GM12865 (cell line): Measurements from ENCODE around the gene LIME1.

Source experiments
- DNase-seq: peaks from one replicate; pipeline ENCODE4 v3.0.0; 2010; ENCODE audit warnings: low read depth
- H3K4me3 ChIP-seq: 2 replicates; pipeline ENCODE4 v1.5.1; 2011; ENCODE audit warnings: mild to moderate bottlenecking, low read depth, low read length, control low read depth
- TF ChIP-seq, protein P1 (sequence below): IDR thresholded peaks from 2 replicates; pipeline ENCODE4 v1.5.1; 2011; ENCODE audit warnings: low read length, control low read depth, low read depth, inconsistent platforms; ENCODE audit not compliant: insufficient read depth; ENCODE audit errors: missing control alignments

LIME1 gene

DNA sequence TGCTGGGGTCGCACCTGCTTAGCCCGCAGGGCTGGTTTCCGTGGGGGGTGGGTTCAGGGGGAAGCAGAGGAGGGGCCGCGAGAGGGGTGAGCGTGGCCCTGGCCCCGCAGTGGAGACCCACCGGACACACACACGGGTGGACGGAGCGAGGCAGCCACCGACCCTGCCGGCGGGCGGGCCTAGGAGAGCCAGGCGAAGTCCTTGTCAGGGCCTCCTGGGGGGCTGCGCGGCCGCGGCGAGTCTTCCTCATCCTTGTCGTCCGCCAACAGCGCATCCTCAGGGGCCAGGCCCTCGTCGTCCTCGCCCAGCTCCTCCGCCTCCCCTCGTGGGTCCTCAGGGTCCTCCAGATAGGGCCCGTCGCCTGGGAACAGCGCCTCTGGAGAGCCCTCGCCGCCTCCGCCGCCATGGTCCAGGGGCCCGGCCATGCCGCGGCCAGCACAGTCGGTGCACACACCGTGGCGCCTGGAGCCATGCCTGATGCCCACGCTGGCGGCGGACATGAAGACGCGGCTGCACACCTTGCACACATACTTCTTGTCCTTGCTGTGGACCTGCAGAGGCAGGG is 10.4 kb downstream of the LIME1 start:
- H3K4me3 ChIP-seq = no peak overlapping the region
- no peak for DNase-seq
- TF ChIP-seq, protein P1, sequence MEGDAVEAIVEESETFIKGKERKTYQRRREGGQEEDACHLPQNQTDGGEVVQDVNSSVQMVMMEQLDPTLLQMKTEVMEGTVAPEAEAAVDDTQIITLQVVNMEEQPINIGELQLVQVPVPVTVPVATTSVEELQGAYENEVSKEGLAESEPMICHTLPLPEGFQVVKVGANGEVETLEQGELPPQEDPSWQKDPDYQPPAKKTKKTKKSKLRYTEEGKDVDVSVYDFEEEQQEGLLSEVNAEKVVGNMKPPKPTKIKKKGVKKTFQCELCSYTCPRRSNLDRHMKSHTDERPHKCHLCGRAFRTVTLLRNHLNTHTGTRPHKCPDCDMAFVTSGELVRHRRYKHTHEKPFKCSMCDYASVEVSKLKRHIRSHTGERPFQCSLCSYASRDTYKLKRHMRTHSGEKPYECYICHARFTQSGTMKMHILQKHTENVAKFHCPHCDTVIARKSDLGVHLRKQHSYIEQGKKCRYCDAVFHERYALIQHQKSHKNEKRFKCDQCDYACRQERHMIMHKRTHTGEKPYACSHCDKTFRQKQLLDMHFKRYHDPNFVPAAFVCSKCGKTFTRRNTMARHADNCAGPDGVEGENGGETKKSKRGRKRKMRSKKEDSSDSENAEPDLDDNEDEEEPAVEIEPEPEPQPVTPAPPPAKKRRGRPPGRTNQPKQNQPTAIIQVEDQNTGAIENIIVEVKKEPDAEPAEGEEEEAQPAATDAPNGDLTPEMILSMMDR = no peak

DNA sequence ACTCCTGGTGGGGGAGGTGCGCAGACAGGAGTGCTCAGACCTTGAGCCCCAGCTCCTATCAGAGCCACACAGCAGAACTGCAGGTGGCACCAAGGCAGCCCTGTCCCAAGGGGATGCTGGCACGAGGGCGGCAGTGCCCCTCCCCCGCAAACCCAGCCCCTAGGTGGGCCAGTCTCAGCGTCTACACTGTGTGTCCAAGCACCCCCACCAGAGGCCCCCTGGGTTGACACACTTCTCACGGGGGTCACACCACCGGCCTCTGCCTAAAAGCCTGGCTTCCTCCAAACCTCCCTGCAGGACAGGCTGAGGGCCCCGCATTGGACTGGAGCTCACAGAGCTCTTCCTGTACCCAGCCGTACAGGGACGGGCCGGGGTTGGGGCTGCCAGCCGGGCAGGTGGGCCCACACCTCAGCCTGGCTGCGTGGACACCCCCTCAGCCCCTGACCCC is 11.2 kb downstream of the LIME1 start:
- TF ChIP-seq, protein P1 = no peak
- no peak overlapping the region for H3K4me3 ChIP-seq
- DNase-seq = no peak

DNA sequence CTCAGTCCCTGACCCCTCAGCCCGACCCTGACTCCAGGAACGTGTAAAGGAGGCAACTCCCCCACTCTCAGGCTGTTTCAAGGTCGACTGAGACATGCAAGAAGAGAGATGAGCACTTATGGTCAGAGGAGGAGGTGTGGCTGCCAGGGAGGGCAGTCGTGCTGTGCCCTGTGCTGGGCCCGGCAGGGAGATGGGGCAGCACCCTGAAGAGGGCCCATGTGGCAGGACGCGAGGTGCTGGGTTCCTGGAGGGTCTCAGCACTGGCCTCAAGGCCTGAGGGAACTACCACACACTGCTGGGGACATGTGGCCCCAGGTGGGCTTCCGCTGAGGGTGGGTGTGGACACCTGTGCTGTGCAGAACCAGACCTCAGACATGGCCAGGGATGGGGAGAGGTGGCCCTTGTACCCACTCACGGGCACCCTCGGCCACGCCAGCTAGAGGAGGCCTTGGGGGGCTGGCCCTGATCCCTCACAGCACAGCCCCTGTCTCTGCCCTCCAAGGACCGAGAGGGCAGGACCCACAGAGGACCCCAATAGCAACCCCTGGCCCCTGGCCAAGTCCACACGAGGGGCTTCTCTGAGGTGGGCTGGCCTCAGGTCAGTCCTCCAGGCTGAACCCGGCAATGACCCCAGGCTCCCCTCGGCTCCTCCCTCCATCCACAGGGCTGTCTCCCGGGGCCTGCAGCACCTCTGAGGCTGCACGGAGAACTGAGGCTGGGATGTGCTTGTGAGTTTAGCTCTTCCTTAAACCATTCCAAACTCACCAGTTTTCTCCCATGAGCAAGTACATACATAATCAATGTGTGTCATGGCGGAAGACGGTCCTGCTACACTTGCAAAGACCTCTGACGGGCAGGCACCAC is 11.8 kb downstream of the LIME1 start:
- TF ChIP-seq, protein P1 = no peak
- DNase-seq = no peak
- H3K4me3 ChIP-seq = no peak overlapping the region

DNA sequence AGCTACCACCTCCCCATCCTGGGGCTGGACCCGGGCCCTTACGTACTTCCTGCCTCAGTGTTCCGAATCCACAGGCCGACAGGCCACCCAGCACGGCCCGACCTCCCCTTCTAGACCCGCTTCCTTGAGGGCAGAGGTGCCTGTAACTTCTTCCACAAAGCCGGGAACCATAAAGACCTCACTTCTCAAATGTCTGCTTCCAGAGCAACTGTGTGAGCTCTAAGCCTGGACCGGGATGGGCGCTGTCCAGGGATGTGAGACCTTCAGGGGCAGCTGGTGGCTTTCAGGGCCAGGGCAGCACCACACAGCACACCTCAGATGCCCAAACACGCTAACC is 12.4 kb downstream of the LIME1 start:
- no peak for DNase-seq
- TF ChIP-seq, protein P1 = no peak
- H3K4me3 ChIP-seq = no peak overlapping the region

DNA sequence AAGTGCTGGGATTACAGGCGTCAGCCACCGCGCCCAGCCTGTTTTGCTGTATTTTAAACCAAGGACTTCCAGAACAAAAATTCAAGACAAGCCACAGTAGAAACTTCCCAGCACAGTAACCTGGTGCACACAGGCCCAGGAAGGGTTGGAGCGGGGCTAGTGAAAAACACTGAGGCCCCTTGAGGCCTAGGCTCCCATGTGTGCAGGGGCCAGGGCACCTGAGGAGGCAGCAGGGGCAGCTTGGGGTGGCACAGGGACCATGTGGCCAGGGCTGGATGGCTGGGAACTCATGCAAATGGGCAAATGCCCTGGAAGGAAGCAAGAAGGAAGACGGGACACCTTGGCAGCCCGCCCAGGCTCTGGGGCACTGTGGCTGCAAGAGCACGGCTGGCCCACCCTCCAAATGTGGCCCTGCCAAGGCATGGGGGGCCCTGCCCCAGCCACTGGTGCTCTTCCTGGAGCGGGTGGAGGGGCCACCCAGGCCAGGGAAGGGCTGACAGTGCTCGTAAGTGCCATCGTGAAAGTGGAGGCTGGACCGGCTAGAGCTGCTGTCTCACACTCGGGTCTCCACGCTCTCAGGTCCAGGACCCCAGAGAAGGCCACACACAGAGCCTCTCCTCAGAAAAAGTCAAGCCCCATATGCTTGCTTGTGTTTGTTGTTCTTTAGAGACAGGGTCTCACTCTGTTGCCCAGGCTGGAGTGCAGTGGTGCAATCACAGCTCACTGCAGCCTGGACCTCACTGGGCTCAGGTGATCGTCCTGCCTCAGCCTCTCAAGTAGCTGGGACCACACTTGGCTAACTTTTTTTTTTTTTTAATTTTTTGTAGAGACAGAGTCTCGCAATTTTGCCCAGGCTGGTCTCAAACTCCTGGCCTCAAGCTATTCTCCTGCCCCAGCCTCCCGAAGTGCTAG is 13.4 kb downstream of the LIME1 start:
- TF ChIP-seq, protein P1 = no peak
- DNase-seq = no peak
- H3K4me3 ChIP-seq = no peak overlapping the region

DNA sequence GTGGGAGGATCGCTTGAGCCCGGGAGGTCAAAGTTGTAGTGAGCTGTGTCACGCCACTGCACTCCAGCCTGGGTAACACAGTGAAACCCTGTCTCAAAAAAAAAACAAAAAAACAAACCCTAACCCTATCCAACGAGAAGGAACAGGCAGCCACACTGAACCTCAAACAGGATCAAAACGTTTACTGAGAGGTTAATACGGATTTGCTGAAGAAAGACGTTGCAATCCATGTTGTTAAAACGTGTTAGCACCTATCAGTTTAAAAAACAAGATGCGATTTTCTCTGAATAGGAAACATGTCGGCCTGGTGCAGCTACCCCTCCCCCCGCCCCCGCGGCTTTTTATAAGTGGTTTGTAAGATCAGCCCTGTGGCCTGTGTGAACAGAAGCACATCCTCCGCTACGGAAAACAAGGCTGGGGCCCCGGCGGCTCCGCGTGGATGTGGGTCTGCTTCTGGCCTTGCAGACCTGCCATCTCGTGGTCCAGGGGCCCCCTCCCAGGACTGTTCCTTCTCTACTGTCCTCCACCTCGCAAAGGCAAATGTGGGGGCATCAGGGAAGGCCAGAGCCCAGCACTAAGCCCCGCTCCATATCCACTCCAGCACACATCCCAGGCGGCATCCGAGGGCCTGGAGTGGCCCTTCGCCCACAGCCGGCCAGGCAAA is 14.5 kb downstream of the LIME1 start:
- TF ChIP-seq, protein P1 = no peak
- no peak for DNase-seq
- H3K4me3 ChIP-seq = no peak overlapping the region
